Mammary epithelial cell (primary cell): ENCODE results near the gene SYNJ1.

ENCODE experiments used
- CTCF ChIP-seq, 2 donors: IDR thresholded peaks in 1 of 2; conservative IDR thresholded peaks in 1 of 2; 2 replicates each; pipeline ENCODE4 v1.5.1; 2011 to 2012; ENCODE audit warnings: inconsistent platforms in 2 of 2, low read length in 2 of 2, mild to moderate bottlenecking in 2 of 2, control low read depth in 1 of 2, low read depth in 1 of 2; ENCODE audit not compliant: insufficient read depth in 1 of 2; ENCODE audit errors: extremely low read depth in 1 of 2
- EZH2 ChIP-seq: IDR thresholded peaks from 2 replicates; pipeline ENCODE4 v1.6.1; 2012; ENCODE audit warnings: low read length, inconsistent platforms, borderline replicate concordance

- TF ChIP-seq CTCF (conservative IDR thresholded peaks at IDR 0.05 in 1 of 2, IDR thresholded peaks at IDR 0.05 in 1 of 2; ENCODE audit: extremely low read depth in 1 of 2, insufficient read depth in 1 of 2, low read depth in 1 of 2, low read length in 2 of 2): no peak
- TF ChIP-seq EZH2: no peak
These were observed 20.7 kb upstream of the SYNJ1 start for GRCh38 chr21:32748529-32748928.
